ENCODE results near the gene SLC22A6.

Gene SLC22A6

GRCh38 chr11:63023841-63024648 is 39.3 kb upstream of the SLC22A6 start (continued):
- TF ChIP-seq SP3 (tag by site-specific recombination; IDR thresholded peaks at IDR 0.05) (no peak), ZBTB8A (tag by site-specific recombination; IDR thresholded peaks at IDR 0.05) (peak; percentile 49; the same call in 1 of the 2 replicates)

GRCh38 chr11:63023222-63023814 is 38.6 kb upstream of the SLC22A6 start:
- Histone ChIP-seq H3K9me3 (ENCODE audit: control insufficient read depth, insufficient read depth, low read depth, low read length) (no peaks in the 10 kb centered on the region), H3K4me3 (ENCODE audit: low read depth, low read length) (no peak overlapping the region), H3K27ac (ENCODE audit: extremely low read depth, low read depth, low read length) (no peak overlapping the region), H3K36me3 (ENCODE audit: control insufficient read depth in 2 of 2, insufficient read depth in 1 of 2, low read length in 2 of 2) (no peaks in the 10 kb centered on the region), H3K4me1 (ENCODE audit: control insufficient read depth, insufficient read depth, low read length) (no peaks in the 10 kb centered on the region; the same call in 1 of the 2 replicates)
- TF ChIP-seq, protein P1, sequence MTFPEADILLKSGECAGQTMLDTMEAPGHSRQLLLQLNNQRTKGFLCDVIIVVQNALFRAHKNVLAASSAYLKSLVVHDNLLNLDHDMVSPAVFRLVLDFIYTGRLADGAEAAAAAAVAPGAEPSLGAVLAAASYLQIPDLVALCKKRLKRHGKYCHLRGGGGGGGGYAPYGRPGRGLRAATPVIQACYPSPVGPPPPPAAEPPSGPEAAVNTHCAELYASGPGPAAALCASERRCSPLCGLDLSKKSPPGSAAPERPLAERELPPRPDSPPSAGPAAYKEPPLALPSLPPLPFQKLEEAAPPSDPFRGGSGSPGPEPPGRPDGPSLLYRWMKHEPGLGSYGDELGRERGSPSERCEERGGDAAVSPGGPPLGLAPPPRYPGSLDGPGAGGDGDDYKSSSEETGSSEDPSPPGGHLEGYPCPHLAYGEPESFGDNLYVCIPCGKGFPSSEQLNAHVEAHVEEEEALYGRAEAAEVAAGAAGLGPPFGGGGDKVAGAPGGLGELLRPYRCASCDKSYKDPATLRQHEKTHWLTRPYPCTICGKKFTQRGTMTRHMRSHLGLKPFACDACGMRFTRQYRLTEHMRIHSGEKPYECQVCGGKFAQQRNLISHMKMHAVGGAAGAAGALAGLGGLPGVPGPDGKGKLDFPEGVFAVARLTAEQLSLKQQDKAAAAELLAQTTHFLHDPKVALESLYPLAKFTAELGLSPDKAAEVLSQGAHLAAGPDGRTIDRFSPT (tag by site-specific recombination; IDR thresholded peaks at IDR 0.05): no peak
- no peak for TF ChIP-seq ZNF785 (tag by site-specific recombination; IDR thresholded peaks at IDR 0.05)
- TF ChIP-seq SP2 (tag by site-specific recombination; IDR thresholded peaks at IDR 0.05): no peak
- no peak for TF ChIP-seq KLF8 (tag by site-specific recombination; IDR thresholded peaks at IDR 0.05)
- no peak for TF ChIP-seq ZNF747 (tag by site-specific recombination; IDR thresholded peaks at IDR 0.05)
- TF ChIP-seq ZSCAN16 (tag by site-specific recombination; IDR thresholded peaks at IDR 0.05): no peak
- ChIA-PET CTCF (interaction anchor here (0.6 to 8.6 kb wide), 43 partner anchors 10 to 650 kb away, joined by 3 to 450 read pairs (median 4); no protein-coding TSS in a partner anchor), POLR2A (interaction anchor here (0.6 to 0.7 kb wide), 3 partner anchors 48 to 174 kb away, joined by 3 to 5 read pairs (median 3); no protein-coding TSS in a partner anchor)

GRCh38 chr11:63022441-63022840 is 37.7 kb upstream of the SLC22A6 start:
- Histone ChIP-seq H3K4me3 (ENCODE audit: low read depth, low read length) (no peak overlapping the region), H3K9me3 (ENCODE audit: control insufficient read depth, insufficient read depth, low read depth, low read length) (no peaks in the 10 kb centered on the region), H3K4me1 (ENCODE audit: control insufficient read depth, insufficient read depth, low read length) (no peaks in the 10 kb centered on the region; the same call in 1 of the 2 replicates), H3K36me3 (ENCODE audit: control insufficient read depth in 2 of 2, insufficient read depth in 1 of 2, low read length in 2 of 2) (no peaks in the 10 kb centered on the region), H3K27ac (ENCODE audit: extremely low read depth, low read depth, low read length) (no peak overlapping the region)
- POLR2A ChIA-PET: no interaction called here
- CTCF ChIA-PET: interaction anchor here (0.6 to 8.6 kb wide), 14 partner anchors 9 to 290 kb away, joined by 3 to 450 read pairs (median 6); no protein-coding TSS in a partner anchor
- no peak for TF ChIP-seq ZSCAN30 (tag by site-specific recombination; IDR thresholded peaks at IDR 0.05)
- TF ChIP-seq ZNF701 (tag by site-specific recombination; IDR thresholded peaks at IDR 0.05): no peak
- TF ChIP-seq GLIS1 (tag by site-specific recombination; IDR thresholded peaks at IDR 0.05): no peak
- TF ChIP-seq ZNF624 (tag by site-specific recombination; IDR thresholded peaks at IDR 0.05): no peak
- TF ChIP-seq ZNF19 (tag by site-specific recombination; IDR thresholded peaks at IDR 0.05; ENCODE audit: low read depth): no peak
- TF ChIP-seq, protein P2, sequence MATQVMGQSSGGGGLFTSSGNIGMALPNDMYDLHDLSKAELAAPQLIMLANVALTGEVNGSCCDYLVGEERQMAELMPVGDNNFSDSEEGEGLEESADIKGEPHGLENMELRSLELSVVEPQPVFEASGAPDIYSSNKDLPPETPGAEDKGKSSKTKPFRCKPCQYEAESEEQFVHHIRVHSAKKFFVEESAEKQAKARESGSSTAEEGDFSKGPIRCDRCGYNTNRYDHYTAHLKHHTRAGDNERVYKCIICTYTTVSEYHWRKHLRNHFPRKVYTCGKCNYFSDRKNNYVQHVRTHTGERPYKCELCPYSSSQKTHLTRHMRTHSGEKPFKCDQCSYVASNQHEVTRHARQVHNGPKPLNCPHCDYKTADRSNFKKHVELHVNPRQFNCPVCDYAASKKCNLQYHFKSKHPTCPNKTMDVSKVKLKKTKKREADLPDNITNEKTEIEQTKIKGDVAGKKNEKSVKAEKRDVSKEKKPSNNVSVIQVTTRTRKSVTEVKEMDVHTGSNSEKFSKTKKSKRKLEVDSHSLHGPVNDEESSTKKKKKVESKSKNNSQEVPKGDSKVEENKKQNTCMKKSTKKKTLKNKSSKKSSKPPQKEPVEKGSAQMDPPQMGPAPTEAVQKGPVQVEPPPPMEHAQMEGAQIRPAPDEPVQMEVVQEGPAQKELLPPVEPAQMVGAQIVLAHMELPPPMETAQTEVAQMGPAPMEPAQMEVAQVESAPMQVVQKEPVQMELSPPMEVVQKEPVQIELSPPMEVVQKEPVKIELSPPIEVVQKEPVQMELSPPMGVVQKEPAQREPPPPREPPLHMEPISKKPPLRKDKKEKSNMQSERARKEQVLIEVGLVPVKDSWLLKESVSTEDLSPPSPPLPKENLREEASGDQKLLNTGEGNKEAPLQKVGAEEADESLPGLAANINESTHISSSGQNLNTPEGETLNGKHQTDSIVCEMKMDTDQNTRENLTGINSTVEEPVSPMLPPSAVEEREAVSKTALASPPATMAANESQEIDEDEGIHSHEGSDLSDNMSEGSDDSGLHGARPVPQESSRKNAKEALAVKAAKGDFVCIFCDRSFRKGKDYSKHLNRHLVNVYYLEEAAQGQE (tag by site-specific recombination; IDR thresholded peaks at IDR 0.05): no peak
- no peak for TF ChIP-seq ZNF248 (tag by site-specific recombination; IDR thresholded peaks at IDR 0.05)
- TF ChIP-seq ZNF529 (tag by site-specific recombination; IDR thresholded peaks at IDR 0.05; ENCODE audit: insufficient replicate concordance): no peak
- no peak for TF ChIP-seq ZNF350 (tag by site-specific recombination; IDR thresholded peaks at IDR 0.05)
- TF ChIP-seq BCL11B (tag by site-specific recombination; IDR thresholded peaks at IDR 0.05; ENCODE audit: low read depth): no peak
